HG03025 (cell line): ENCODE results near the gene TSSK6.

ENCODE experiments used
- ATAC-seq: cut with Tn5 transposase; IDR thresholded peaks from one replicate; pipeline ENCODE4 v1.9.1; 2021; ENCODE audit warnings: mild to moderate bottlenecking, moderate library complexity; ENCODE audit not compliant: unreplicated experiment, low FRiP score

Gene TSSK6

DNA sequence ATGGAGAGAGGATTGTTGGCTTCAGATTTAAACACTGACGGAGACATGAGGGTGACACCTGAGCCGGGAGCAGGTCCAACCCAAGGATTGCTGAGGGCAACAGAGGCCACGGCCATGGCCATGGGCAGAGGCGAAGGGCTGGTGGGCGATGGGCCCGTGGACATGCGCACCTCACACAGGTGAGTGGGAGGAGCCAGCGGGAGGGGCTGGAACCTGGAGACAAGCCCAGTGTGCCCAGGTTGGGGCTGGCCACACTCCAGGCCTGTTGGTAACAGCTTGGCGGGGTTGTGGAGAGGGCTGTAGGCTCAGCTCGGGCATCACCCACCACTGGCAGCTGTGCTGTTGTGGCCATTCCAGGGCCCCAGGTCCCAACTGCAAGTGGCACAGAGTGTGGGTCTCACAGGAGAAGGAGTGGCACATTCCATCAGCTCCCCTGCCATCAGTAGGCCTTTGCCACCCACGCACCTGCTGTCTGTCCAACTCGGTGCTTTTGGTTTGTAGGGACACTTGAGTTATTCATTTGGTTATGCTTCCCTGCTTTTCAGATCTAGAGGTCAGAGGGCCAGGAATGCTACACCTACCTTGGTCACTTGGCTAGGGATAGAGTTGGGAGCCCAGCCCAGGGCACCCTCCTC, 49.8 kb downstream of the TSSK6 start:
- ATAC-seq: no peak

DNA sequence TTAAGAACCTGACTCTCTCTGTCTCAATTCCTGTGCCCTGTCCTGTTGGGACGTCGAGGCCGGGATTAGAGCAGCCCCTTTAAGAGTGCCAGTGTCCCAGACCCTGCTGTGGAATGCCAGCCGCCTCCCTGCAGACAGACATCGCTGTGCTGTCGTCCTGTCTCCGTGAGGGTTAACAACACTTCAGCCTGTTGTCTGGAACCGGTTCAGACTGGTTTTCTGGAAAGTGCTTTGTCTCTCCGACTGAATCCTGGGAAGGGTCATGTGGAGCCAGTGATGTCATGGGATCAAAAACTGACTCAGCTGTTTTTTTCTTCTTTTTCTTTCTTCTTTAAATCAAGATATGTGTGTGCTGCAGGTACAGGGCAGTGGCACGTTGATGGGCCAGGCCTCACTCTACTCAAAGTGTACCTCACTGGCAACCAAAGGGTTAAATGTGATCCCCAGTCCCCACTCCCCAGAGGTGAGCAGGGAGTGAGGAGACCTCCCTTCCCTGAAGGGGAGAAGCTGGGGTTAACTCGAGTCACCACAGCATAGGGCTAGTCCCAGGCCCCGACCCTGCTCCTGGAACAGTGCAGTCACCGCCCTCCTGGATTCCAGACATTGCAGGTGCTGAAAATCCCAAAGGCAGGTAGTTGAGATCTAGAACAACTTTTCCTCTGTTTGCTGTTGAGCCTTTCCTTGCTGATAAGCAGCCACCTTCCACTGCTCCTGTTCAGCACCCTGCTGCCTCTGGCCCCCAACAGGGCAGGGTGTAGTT, 50.8 kb downstream of the TSSK6 start:
- ATAC-seq: no peak
